Endothelial cell (in vitro differentiated cells): ENCODE measurements around the gene MAP2K5. TPM values are rescaled to one million over a fixed set of nuclear protein-coding genes. Genes with fewer than 3 reads are reported as not detected.

Experiments
- DNase-seq: peaks from one replicate; pipeline ENCODE4 v3.0.0; 2021; ENCODE audit warnings: low spot score
- H3K27ac Mint-ChIP-seq: one replicate; pipeline ENCODE4 v1.8.0; 2021; ENCODE audit warnings: mixed read lengths, inconsistent platforms; ENCODE audit not compliant: unreplicated experiment
- H3K27me3 Mint-ChIP-seq: one replicate; pipeline ENCODE4 v1.8.0; 2021; ENCODE audit warnings: mild to moderate bottlenecking, moderate library complexity, mixed read lengths, inconsistent platforms; ENCODE audit not compliant: unreplicated experiment
- H3K36me3 Mint-ChIP-seq: one replicate; pipeline ENCODE4 v1.8.0; 2021; ENCODE audit warnings: mild to moderate bottlenecking, low read depth, mixed read lengths, inconsistent platforms; ENCODE audit not compliant: unreplicated experiment
- H3K4me1 Mint-ChIP-seq: one replicate; pipeline ENCODE4 v1.8.0; 2021; ENCODE audit warnings: mild to moderate bottlenecking, mixed read lengths, inconsistent platforms; ENCODE audit not compliant: unreplicated experiment
- H3K4me3 Mint-ChIP-seq: one replicate; pipeline ENCODE4 v1.8.0; 2021; ENCODE audit warnings: mild to moderate bottlenecking, mixed read lengths, inconsistent platforms; ENCODE audit not compliant: unreplicated experiment
- H3K9me3 Mint-ChIP-seq: one replicate; pipeline ENCODE4 v1.8.0; 2021; ENCODE audit warnings: mixed read lengths, inconsistent platforms; ENCODE audit not compliant: unreplicated experiment
- total RNA-seq: library from RNA; stranded (reverse); fragmentation: NEBNext Ultra II Directional; extraction: Animal tissue kit (Norgen Biotek cat#: 25700); gene quantifications from one replicate; pipeline ENCODE4 v1.2.1, GENCODE V29; 2021; ENCODE audit not compliant: unreplicated experiment
- TF ChIP-seq, protein P1 (sequence below): fragments of 200-600 bp; sonication (generic); IDR thresholded peaks from one replicate; pipeline ENCODE4 v1.5.0; 2021; ENCODE audit warnings: antibody characterized with exemption; ENCODE audit not compliant: unreplicated experiment

The MAP2K5 gene
- total RNA-seq, 1 donor from 2014 or later = 22.2 TPM

- Mint-ChIP-seq H3K27ac (no peak overlapping the region), H3K4me3 (no peak overlapping the region), H3K4me1 (peaks cover 4% of the 10 kb centered on the region), H3K36me3 (peaks cover 9% of the 10 kb centered on the region), H3K27me3 (no peaks in the 10 kb centered on the region), H3K9me3 (no peaks in the 10 kb centered on the region)
- TF ChIP-seq, protein P1, sequence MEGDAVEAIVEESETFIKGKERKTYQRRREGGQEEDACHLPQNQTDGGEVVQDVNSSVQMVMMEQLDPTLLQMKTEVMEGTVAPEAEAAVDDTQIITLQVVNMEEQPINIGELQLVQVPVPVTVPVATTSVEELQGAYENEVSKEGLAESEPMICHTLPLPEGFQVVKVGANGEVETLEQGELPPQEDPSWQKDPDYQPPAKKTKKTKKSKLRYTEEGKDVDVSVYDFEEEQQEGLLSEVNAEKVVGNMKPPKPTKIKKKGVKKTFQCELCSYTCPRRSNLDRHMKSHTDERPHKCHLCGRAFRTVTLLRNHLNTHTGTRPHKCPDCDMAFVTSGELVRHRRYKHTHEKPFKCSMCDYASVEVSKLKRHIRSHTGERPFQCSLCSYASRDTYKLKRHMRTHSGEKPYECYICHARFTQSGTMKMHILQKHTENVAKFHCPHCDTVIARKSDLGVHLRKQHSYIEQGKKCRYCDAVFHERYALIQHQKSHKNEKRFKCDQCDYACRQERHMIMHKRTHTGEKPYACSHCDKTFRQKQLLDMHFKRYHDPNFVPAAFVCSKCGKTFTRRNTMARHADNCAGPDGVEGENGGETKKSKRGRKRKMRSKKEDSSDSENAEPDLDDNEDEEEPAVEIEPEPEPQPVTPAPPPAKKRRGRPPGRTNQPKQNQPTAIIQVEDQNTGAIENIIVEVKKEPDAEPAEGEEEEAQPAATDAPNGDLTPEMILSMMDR = no peak
- DNase-seq = no peak
Observed at GRCh38 chr15:67781907-67782690, 239.6 kb downstream of the MAP2K5 start.

DNA sequence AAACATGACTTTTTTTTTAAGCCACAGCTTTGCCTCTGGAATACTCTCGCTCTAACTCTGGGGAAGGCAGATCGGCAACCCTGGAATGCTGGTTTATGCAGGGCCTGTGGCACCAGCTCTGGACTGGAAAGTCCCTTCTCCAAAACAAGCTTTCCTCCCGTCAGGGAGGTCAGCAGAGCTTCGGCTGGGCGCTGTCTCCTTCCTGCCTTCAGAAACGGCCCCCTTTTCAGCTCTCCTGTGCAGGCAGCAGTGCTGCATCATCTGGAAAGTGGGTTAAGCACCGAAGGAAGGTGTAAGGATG, 240.1 kb downstream of the MAP2K5 start:
- Mint-ChIP-seq H3K4me1 (peaks cover 4% of the 10 kb centered on the region), H3K9me3 (no peaks in the 10 kb centered on the region), H3K4me3 (no peak overlapping the region), H3K27me3 (no peaks in the 10 kb centered on the region), H3K36me3 (peaks cover 9% of the 10 kb centered on the region), H3K27ac (no peak overlapping the region)
- TF ChIP-seq, protein P1 = no peak
- no peak for DNase-seq

GRCh38 chr15:67783303-67783702, 240.8 kb downstream of the MAP2K5 start:
- H3K27ac Mint-ChIP-seq = no peak overlapping the region
- no peaks in the 10 kb centered on the region for H3K27me3 Mint-ChIP-seq
- no peak for DNase-seq
- no peak overlapping the region for H3K4me3 Mint-ChIP-seq
- H3K36me3 Mint-ChIP-seq = peaks cover 9% of the 10 kb centered on the region
- TF ChIP-seq, protein P1 = no peak
- peaks cover 4% of the 10 kb centered on the region for H3K4me1 Mint-ChIP-seq
- no peaks in the 10 kb centered on the region for H3K9me3 Mint-ChIP-seq

GRCh38 chr15:67784090-67784781, 241.7 kb downstream of the MAP2K5 start:
- Mint-ChIP-seq H3K4me3 (no peak overlapping the region), H3K9me3 (no peaks in the 10 kb centered on the region), H3K27ac (no peak overlapping the region), H3K27me3 (no peaks in the 10 kb centered on the region), H3K4me1 (peaks cover 4% of the 10 kb centered on the region), H3K36me3 (peaks cover 9% of the 10 kb centered on the region)
- DNase-seq = no peak
- TF ChIP-seq, protein P1 = no peak

DNA sequence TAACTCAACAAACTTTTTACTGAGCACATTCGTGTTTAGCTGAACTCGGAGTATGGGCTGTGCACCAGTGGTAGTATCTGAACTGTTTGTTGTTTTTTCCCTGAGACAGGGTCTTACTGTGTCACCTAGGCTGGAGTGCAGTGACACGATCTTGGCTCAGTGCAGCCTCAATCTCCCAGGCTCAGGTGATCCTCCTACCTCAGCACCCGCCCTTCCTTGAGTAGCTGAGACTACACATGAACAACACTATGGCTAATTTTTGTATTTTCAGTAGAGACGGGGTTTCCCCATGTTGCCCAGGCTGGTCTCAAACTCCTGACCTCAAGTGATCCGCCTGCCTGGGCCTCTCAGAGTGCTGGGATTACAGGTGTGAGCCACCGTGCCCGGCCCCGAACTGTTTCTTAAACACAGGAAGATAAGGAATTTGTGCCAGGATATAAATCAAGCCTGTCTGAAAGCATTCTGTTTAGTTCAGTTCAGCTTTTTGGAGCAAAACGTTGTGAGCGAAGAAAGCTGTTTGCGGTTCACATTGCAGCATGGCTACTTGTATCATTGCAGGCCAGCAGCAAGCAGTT, 242.4 kb downstream of the MAP2K5 start:
- Mint-ChIP-seq H3K27ac (no peak overlapping the region), H3K4me3 (no peak overlapping the region), H3K36me3 (peaks cover 9% of the 10 kb centered on the region), H3K9me3 (no peaks in the 10 kb centered on the region), H3K4me1 (peaks cover 4% of the 10 kb centered on the region), H3K27me3 (no peaks in the 10 kb centered on the region)
- DNase-seq = no peak
- TF ChIP-seq, protein P1 = no peak
